GM10847 (cell line): ENCODE results near the gene SHOC1.

ENCODE experiments used
- POLR2A ChIP-seq: IDR thresholded peaks from 2 replicates; pipeline ENCODE4 v1.6.1; 2011; ENCODE audit not compliant: insufficient read length; ENCODE audit errors: extremely low read depth

SHOC1 gene

GRCh38 chr9:111794835-111795556 lies at the start of gene SHOC1:
TSS of gene SHOC1 (minus strand) at chr9:111794937. CDS start at chr9:111791418, 3,519 bp downstream.
- no peak for TF ChIP-seq POLR2A

GRCh38 chr9:111843971-111844370 lies 49.2 kb upstream of the SHOC1 start:
- TF ChIP-seq POLR2A, result no peak

GRCh38 chr9:111842313-111842712 lies 47.6 kb upstream of the SHOC1 start:
- no peak for TF ChIP-seq POLR2A

DNA sequence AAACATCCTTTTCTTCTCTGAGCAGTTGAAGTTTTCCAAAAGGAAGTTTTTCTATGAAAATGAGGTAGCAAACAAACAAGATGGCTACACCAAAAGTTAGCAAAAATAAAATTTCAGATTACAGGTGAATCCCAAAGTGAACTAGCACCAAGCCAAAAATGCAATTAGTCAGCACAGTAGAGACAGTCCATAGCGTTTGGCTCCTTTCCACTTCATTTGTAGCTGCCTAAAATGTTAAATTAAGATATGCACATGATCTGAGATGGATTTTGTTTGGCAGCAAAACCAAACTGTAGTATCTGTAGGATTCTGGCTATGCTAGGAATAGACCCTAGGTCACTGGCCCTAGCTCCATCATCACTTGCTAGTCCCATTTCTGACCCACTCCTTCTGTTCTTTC lies 45.7 kb upstream of the SHOC1 start:
- TF ChIP-seq POLR2A, result no peak

GRCh38 chr9:111839987-111840386 lies 45.2 kb upstream of the SHOC1 start:
- TF ChIP-seq POLR2A, result no peak

- no peak for TF ChIP-seq POLR2A
Observed at GRCh38 chr9:111839387-111839786, 44.6 kb upstream of the SHOC1 start.

GRCh38 chr9:111838439-111838838 lies 43.7 kb upstream of the SHOC1 start:
- no peak for TF ChIP-seq POLR2A

DNA sequence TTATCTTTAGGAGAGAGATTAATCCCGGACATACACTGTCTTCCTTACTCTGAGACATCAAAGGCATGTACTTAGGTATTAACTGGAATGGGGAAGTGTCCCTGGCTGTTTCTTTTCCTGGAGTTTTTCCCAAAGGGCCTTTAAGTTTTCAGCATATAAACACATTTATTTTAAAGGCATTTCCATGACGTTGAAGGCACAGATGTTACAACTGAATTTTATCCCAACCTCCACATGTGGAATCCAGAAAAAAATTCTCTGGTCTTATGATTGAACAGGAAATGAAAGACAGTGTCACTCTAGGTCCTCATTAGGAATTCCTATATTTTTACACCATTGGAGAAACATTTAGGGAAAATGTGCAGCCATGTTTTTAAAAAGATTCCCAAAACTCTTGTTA lies 41.6 kb upstream of the SHOC1 start:
- TF ChIP-seq POLR2A, result no peak

GRCh38 chr9:111833941-111834340 lies 39.2 kb upstream of the SHOC1 start:
- TF ChIP-seq POLR2A, result no peak

DNA sequence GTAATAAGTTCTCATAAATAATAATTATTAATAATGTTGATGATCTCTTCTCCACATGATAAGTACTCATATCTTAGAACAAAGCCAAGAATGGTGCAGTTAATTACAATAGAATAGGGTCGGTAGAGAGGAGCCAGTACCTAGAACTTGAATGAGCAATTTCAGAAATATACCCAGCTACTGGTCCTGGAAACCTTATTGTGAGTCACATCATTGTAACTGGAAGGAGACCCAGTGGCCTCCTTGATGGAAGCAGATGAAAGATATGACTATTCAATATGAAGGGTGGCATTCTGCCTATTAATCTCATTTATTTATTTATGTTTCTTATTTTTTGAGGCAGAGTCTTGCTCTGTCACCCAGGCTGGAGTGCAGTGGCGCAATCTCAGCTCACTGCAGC lies 37.7 kb upstream of the SHOC1 start:
- no peak for TF ChIP-seq POLR2A

DNA sequence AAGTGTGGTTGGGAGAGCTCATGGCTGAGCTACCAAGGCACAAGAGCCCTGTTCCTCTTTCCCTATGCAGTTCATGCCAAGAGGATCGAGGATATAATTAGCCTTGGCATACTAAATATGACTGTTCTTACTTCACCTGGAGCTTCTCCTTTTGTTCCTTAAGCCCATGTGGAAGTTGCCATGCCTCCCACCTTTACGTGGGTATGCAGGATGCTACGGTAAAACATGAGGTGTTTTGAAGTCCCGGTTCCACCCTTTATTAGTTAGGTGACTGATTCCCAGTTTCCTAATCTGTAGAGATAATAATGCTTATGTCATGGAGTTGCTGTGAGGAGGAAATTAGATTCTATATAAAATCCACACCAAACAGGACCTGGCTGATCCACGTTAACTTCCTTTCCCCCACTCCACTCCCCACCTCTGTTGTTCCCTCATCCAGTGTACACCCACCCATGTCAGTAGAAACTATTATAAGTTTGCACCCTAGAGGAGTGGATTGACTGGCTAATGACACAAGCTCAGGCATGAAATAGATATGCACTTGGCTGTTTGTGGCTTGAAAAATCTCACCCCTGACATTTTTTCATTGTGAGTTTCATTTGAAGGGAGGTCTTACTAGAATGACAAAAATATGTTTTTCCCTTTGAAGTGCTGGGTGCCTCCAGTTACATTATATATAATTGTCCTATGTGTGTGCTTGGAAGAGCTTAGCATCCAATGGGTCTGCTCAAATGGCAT lies 36.8 kb upstream of the SHOC1 start:
- no peak for TF ChIP-seq POLR2A

GRCh38 chr9:111828193-111828592 lies 33.5 kb upstream of the SHOC1 start:
- TF ChIP-seq POLR2A, result no peak

DNA sequence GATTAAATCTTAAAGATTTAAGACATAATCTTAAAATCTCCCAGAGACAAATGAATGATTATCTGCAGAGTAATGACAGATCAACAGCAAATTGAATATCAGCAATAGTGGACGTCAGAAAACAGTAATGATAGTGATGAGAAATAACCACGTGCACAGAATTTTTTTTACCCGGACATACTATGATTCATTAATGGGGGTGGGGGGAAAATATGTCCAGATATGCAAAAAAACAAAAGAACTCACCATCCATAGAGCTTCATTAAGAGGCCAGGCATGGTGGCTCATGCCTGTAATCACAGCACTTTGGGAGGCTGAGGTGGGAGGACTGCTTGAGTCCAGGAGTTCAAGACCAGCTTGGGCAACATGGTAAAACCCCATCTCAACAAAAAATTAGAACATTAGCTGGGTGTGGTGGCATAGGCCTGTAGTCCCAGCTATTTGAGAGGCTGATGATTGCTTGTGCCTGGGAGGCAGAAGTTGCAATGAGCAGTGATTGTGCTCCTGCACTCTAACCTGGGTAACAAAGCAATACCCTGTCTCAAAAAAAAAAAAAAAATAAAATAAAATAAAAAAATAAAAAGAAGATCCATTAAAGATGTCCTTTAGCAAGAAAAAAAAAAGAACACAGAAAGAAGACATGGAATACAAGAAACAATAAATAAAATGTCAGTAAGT lies 30.9 kb upstream of the SHOC1 start:
- TF ChIP-seq POLR2A, result no peak

DNA sequence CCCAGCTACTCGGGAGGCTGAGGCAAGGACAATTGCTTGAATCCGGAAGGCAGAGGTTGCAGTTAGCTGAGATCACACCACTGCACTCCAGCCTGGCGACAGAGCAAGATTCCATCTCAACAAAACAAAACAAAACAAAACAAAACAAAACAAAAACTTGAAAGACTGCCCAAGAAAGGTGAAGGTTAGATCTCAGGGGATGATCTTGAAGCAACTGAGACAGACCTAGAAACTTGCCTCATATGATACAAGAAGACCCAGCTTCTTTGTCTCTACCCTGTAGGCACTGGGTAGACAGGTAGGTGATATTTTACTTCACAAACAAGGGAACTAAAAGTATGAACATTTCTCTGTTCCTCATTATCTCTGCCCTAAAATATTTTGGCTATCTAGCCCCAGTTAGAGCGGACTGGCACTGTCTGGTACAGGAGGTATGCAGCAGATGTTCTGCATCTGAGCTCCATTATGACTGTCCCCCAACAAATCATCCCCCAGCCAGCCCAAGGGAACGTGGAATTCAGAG lies 26.3 kb upstream of the SHOC1 start:
- no peak for TF ChIP-seq POLR2A

DNA sequence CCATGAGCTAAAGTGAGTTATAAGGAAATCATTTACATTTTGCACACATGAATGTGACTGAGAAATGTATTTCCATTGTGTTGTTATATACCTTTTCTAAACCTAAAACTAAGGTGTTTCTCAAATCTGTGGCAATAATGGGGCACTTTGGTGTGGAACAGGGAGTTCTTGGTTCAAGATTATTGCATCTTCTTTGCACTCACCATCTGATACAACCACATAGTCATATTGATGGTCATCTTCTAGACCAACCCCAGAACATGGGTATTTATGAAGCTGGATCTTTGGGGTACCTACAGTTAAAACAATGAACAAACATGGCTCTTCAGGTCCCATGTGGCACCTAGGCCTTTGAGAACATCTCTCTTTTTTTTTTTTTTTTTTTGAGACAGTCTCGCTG lies 24.6 kb upstream of the SHOC1 start:
- no peak for TF ChIP-seq POLR2A

GRCh38 chr9:111815285-111816070 lies 20.7 kb upstream of the SHOC1 start:
- no peak for TF ChIP-seq POLR2A

GRCh38 chr9:111812337-111812736 lies 17.6 kb upstream of the SHOC1 start:
- TF ChIP-seq POLR2A, result no peak
